HepG2 (cell line): ENCODE measurements around the gene ZDHHC3. TPM values are rescaled to one million over a fixed set of nuclear protein-coding genes. Genes with fewer than 3 reads are reported as not detected.

Experiments used
- ATAC-seq: fragments of 200-7000 bp; cut with Tn5 transposase; 3 replicates; pipeline ENCODE4 v1.9.1; 2020; ENCODE audit warnings: mild to moderate bottlenecking, moderate library complexity
- BruUV-seq: library from RNA; stranded (reverse); fragments of 400-500 nt; replicated peaks from 2 replicates; lab custom pipeline; 2021; lab: Mats Ljungman, UMichigan
- CTCF ChIA-PET: fragments of 300-600 bp; formaldehyde crosslinking; extraction: SDS; loops from one replicate; lab custom pipeline; 2021; ENCODE audit warnings: low total read pairs, inconsistent platforms, low intra/inter-chr PET ratio; lab: Yijun Ruan, JAX
- POLR2A ChIA-PET: fragments of 350-600 bp; sonication (Branson Sonifier 250); formaldehyde crosslinking; loops from one replicate; lab custom pipeline; 2020; ENCODE audit warnings: antibody characterized with exemption, inconsistent platforms; lab: Yijun Ruan, JAX
- DNase-seq: peaks from one replicate; pipeline ENCODE4 v3.0.0-alpha.2; 2015; ENCODE audit warnings: low spot score
- FAIRE-seq: peaks from 3 replicates; lab custom pipeline; 2011; peaks lifted over from hg19 to GRCh38; lab: Jason Lieb, UNC
- H2AFZ ChIP-seq: one replicate; pipeline ENCODE4 v1.6.1; 2011; ENCODE audit warnings: low read length, inconsistent platforms
- H3K27ac ChIP-seq: fragments of 300-600 bp; 3 replicates; pipeline ENCODE4 v1.8.0; 2011; ENCODE audit warnings: mixed run types, mild to moderate bottlenecking, mixed read lengths, low read length, inconsistent platforms; ENCODE audit not compliant: insufficient read depth; ENCODE audit errors: extremely low read length
- H3K27me3 ChIP-seq, 2 experiments: fragments of 200-600 bp in 1 of 2; 2 replicates in 1 of 2; 3 replicates in 1 of 2; pipeline versions ENCODE4 v1.6.0 to v1.8.0; 2011; ENCODE audit warnings: low read length in 2 of 2, mild to moderate bottlenecking in 2 of 2, moderate library complexity in 2 of 2, inconsistent platforms in 1 of 2; ENCODE audit not compliant: insufficient read depth in 2 of 2, control insufficient read depth in 1 of 2
- H3K36me3 ChIP-seq, 2 experiments: fragments of 200-600 bp in 1 of 2; replicated peaks in 1 of 2; 2 replicates in 1 of 2; 3 replicates in 1 of 2; pipeline versions ENCODE4 v1.5.1 to v1.8.0; 2011; ENCODE audit warnings: low read length in 2 of 2, inconsistent platforms in 1 of 2; ENCODE audit not compliant: insufficient read depth in 2 of 2, control insufficient read depth in 1 of 2
- H3K4me1 ChIP-seq: 2 replicates; pipeline ENCODE4 v1.5.1; 2012; ENCODE audit warnings: low read length, inconsistent platforms; ENCODE audit not compliant: insufficient read depth
- H3K4me2 ChIP-seq: 2 replicates; pipeline ENCODE4 v1.6.0; 2011; ENCODE audit warnings: low read depth, low read length, inconsistent platforms
- H3K4me3 ChIP-seq, 3 experiments: fragments of 200-600 bp in 1 of 3; sonication (generic), shearing (Covaris generic) in 1 of 3; replicated peaks in 1 of 3; 2 replicates each; pipeline ENCODE4 v1.5.1; 2011 to 2016; ENCODE audit warnings: low read length in 3 of 3, inconsistent platforms in 2 of 3, low read depth in 2 of 3, mild to moderate bottlenecking in 2 of 3, control low read depth in 1 of 3, mixed read lengths in 1 of 3; ENCODE audit not compliant: insufficient read depth in 1 of 3
- H3K79me2 ChIP-seq: one replicate; pipeline ENCODE4 v1.6.1; 2011; ENCODE audit warnings: low read length, inconsistent platforms; ENCODE audit not compliant: insufficient read depth
- H3K9ac ChIP-seq: 2 replicates; pipeline ENCODE4 v1.6.0; 2011; ENCODE audit warnings: mild to moderate bottlenecking, low read depth, low read length, inconsistent platforms; ENCODE audit not compliant: insufficient read depth
- H3K9me3 ChIP-seq: 2 replicates; pipeline ENCODE4 v1.5.1; 2012; ENCODE audit warnings: mild to moderate bottlenecking, low read length
- H4K20me1 ChIP-seq: 2 replicates; pipeline ENCODE4 v1.6.0; 2011; ENCODE audit warnings: inconsistent platforms, mild to moderate bottlenecking, low read length, moderate library complexity; ENCODE audit not compliant: insufficient read depth
- ATF2 ChIP-seq: sonication (generic); formaldehyde crosslinking; IDR thresholded peaks from 2 replicates; pipeline ENCODE4 v1.4.0; 2020; ENCODE audit warnings: missing genetic modification reagents
- BRCA1 ChIP-seq: sonication (generic); formaldehyde crosslinking; IDR thresholded peaks from 2 replicates; pipeline ENCODE4 v1.4.0; 2020; ENCODE audit warnings: missing genetic modification reagents
- HES4 ChIP-seq: sonication (generic); formaldehyde crosslinking; IDR thresholded peaks from 2 replicates; pipeline ENCODE4 v1.9.0; 2021; ENCODE audit warnings: mild to moderate bottlenecking, missing genetic modification reagents, borderline replicate concordance
- MIXL1 ChIP-seq: IDR thresholded peaks from 2 replicates; pipeline ENCODE4 v1.6.1; 2016
- NFIB ChIP-seq: sonication (generic); formaldehyde crosslinking; IDR thresholded peaks from 2 replicates; pipeline ENCODE4 v1.9.0; 2021; ENCODE audit warnings: missing genetic modification reagents, mild to moderate bottlenecking, borderline replicate concordance
- NR2F6 ChIP-seq, 2 experiments: IDR thresholded peaks; 2 replicates each; pipeline ENCODE4 v1.6.1; 2016; ENCODE audit warnings: antibody characterized with exemption in 1 of 2, mild to moderate bottlenecking in 1 of 2
- NR3C1 ChIP-seq: sonication (generic); formaldehyde crosslinking; IDR thresholded peaks from 2 replicates; pipeline ENCODE4 v1.4.0; 2020; ENCODE audit warnings: missing genetic modification reagents
- SNAPC2 ChIP-seq: sonication (generic); formaldehyde crosslinking; IDR thresholded peaks from 2 replicates; pipeline ENCODE4 v1.8.1; 2022; ENCODE audit warnings: mild to moderate bottlenecking, missing genetic modification reagents
- SOX13 ChIP-seq, 3 experiments: fragments of 450-650 bp in 1 of 3; sonication (generic) in 1 of 3; formaldehyde crosslinking in 1 of 3; IDR thresholded peaks in 2 of 3; conservative IDR thresholded peaks in 1 of 3; 2 replicates each; pipeline versions ENCODE4 v1.5.0 to v1.6.1; 2016 to 2020; ENCODE audit warnings: antibody characterized with exemption in 1 of 3, mild to moderate bottlenecking in 1 of 3, missing compliant biosample characterization in 1 of 3, missing genetic modification reagents in 1 of 3, moderate library complexity in 1 of 3
- TBP ChIP-seq: sonication (generic); formaldehyde crosslinking; IDR thresholded peaks from 2 replicates; pipeline ENCODE4 v1.5.0; 2020; ENCODE audit warnings: missing genetic modification reagents
- ZNF124 ChIP-seq: sonication (generic); formaldehyde crosslinking; IDR thresholded peaks from 2 replicates; pipeline ENCODE4 v1.4.0; 2020; ENCODE audit warnings: missing genetic modification reagents
- ZNF326 ChIP-seq: sonication (generic); formaldehyde crosslinking; IDR thresholded peaks from 2 replicates; pipeline ENCODE4 v1.4.0; 2020; ENCODE audit warnings: missing genetic modification reagents, borderline replicate concordance
- ZNF460 ChIP-seq: sonication (generic); formaldehyde crosslinking; IDR thresholded peaks from 2 replicates; pipeline ENCODE4 v1.5.1; 2020; ENCODE audit warnings: missing genetic modification reagents, mild to moderate bottlenecking, borderline replicate concordance
- ZNF543 ChIP-seq: sonication (generic); formaldehyde crosslinking; IDR thresholded peaks from 2 replicates; pipeline ENCODE4 v1.4.0; 2020; ENCODE audit warnings: mild to moderate bottlenecking, missing genetic modification reagents
- ZNF792 ChIP-seq: IDR thresholded peaks from 2 replicates; pipeline ENCODE4 v1.6.1; 2016
- WGBS: methylation state at CpG from one replicate; pipeline ENCODE4 v1.1.6; 2017; ENCODE audit warnings: low lambda C conversion rate; 5-methylcytosine and 5-hydroxymethylcytosine counted together
- in situ Hi-C: cut with HindIII; loops from 2 replicates; pipeline ENCODE4 v1.10.0; 2017; ENCODE audit warnings: low pct_unique_long_range_greater_than_20kb; ENCODE audit not compliant: extremely low pct_ligation_motif_present
- intact Hi-C: fragments of 100-400 bp; cut with micrococcal nuclease; formaldehyde crosslinking; loops from one replicate; pipeline ENCODE4 v1.10.0; 2022; ENCODE audit not compliant: unreplicated experiment
- polyA plus RNA-seq, 8 experiments: library from polyadenylated mRNA; depleted of rRNA in 3 of 8; stranded (reverse) in 7 of 8; unstranded in 1 of 8; fragments of >200 nt; fragmentation: Illumina TruSeq in 4 of 8; extraction: Trizol in 4 of 8; gene quantifications; 2 replicates each; pipeline versions ENCODE4 v1.2.1 to v1.2.3, GENCODE V29; 2011 to 2016; ENCODE audit warnings: low read depth in 4 of 8, missing spikeins in 1 of 8, mixed read lengths in 1 of 8; ENCODE audit not compliant: insufficient read depth in 1 of 8
- total RNA-seq, 5 experiments: library from RNA; depleted of rRNA; stranded (reverse); fragments of >200 nt; fragmentation: Illumina TruSeq; extraction: Trizol; gene quantifications; 2 replicates each; pipeline ENCODE4 v1.2.3, GENCODE V29; 2016; ENCODE audit warnings: low read depth in 1 of 5
- TF ChIP-seq, protein P1 (sequence below): sonication (generic); formaldehyde crosslinking; IDR thresholded peaks from 2 replicates; pipeline ENCODE4 v1.4.0; 2020; ENCODE audit warnings: mild to moderate bottlenecking, missing genetic modification reagents
- TF ChIP-seq, protein P2 (sequence below): sonication (generic); formaldehyde crosslinking; IDR thresholded peaks from 2 replicates; pipeline ENCODE4 v1.4.0; 2020; ENCODE audit warnings: mild to moderate bottlenecking, low read depth, missing genetic modification reagents
- TF ChIP-seq, protein P3 (sequence below): sonication (generic); formaldehyde crosslinking; IDR thresholded peaks from 2 replicates; pipeline ENCODE4 v1.8.1; 2023; ENCODE audit warnings: mild to moderate bottlenecking, inconsistent platforms, moderate library complexity, missing genetic modification reagents, borderline replicate concordance

The ZDHHC3 gene
- total and polyA plus RNA-seq, 2 of the 13 experiments (the other 11 are each of a cell fraction or from before 2014, with no cell fraction given) = 44.1 to 65.7 TPM

DNA sequence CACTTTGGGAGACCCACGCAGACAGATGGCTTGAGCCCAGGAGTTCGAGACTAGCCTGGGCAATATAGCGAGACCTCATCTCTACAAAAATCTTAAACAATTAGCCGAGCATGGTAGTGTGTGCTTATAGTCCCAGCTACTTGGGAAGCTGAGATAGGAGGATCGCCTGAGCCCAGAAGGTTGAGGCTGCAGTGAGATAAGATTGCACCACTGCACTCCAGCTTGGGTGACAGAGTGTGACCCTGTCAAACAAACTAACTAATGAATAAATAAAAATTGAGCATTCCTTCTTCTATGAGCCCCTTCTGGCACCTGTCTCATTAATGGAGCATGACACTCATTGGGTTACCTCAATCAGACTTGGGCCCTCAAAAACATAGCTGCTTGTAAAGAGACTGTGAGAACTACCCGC, 7.5 kb downstream of the ZDHHC3 start:
- intact Hi-C loops = no loop called here
- H3K79me2 ChIP-seq = peaks cover 42% of the 10 kb centered on the region
- ATAC-seq = no peak

More for the DNA sequence above, 7.5 kb downstream of the ZDHHC3 start:
- in situ Hi-C loops = no loop called here
- H3K4me1 ChIP-seq = no peaks in the 10 kb centered on the region
- ChIA-PET CTCF (no interaction called here), POLR2A (no interaction called here)
- H3K4me3 ChIP-seq = no peak overlapping the region
- no peak overlapping the region for H3K4me2 ChIP-seq
- no TSS peak for BruUV-seq
- no peaks in the 10 kb centered on the region for H3K9me3 ChIP-seq
- no peaks in the 10 kb centered on the region for H4K20me1 ChIP-seq
- no peak overlapping the region for H2AFZ ChIP-seq
- DNase-seq (no peak), FAIRE-seq (no peak)
- no peaks in the 10 kb centered on the region; a peak in 1 of 5 replicates for H3K36me3 ChIP-seq
- no peaks in the 10 kb centered on the region for H3K27me3 ChIP-seq
- no peak overlapping the region for H3K27ac ChIP-seq
- H3K9ac ChIP-seq = no peak overlapping the region
- WGBS = 98% methylated on average over 5 of the region's 6 CpGs
- TF ChIP-seq ZNF124 (no peak), SNAPC2 (CRISPR knock-in tag) (no peak), HES4 (no peak), BRCA1 (CRISPR knock-in tag) (no peak), ZNF543 (CRISPR knock-in tag) (no peak), NR3C1 (no peak), ZNF792 (CRISPR knock-in tag) (no peak), NR2F6 (IDR thresholded peaks at IDR 0.05) (no peak), NR2F6 (CRISPR knock-in tag; IDR thresholded peaks at IDR 0.05) (no peak), TBP (CRISPR knock-in tag) (no peak), ZNF326 (CRISPR knock-in tag) (no peak), SOX13 (IDR thresholded peaks at IDR 0.05) (no peak), SOX13 (CRISPR knock-in tag; conservative IDR thresholded peaks at IDR 0.05 in 1 of 2, IDR thresholded peaks at IDR 0.05 in 1 of 2) (no peak), ZNF460 (CRISPR knock-in tag) (no peak), NFIB (CRISPR knock-in tag) (no peak), MIXL1 (CRISPR knock-in tag) (no peak), ATF2 (no peak)
- TF ChIP-seq, protein P1, sequence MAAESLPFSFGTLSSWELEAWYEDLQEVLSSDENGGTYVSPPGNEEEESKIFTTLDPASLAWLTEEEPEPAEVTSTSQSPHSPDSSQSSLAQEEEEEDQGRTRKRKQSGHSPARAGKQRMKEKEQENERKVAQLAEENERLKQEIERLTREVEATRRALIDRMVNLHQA (CRISPR knock-in tag) = no peak
- TF ChIP-seq, protein P2, sequence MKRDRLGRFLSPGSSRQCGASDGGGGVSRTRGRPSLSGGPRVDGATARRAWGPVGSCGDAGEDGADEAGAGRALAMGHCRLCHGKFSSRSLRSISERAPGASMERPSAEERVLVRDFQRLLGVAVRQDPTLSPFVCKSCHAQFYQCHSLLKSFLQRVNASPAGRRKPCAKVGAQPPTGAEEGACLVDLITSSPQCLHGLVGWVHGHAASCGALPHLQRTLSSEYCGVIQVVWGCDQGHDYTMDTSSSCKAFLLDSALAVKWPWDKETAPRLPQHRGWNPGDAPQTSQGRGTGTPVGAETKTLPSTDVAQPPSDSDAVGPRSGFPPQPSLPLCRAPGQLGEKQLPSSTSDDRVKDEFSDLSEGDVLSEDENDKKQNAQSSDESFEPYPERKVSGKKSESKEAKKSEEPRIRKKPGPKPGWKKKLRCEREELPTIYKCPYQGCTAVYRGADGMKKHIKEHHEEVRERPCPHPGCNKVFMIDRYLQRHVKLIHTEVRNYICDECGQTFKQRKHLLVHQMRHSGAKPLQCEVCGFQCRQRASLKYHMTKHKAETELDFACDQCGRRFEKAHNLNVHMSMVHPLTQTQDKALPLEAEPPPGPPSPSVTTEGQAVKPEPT (CRISPR knock-in tag) = no peak
- TF ChIP-seq, protein P3, sequence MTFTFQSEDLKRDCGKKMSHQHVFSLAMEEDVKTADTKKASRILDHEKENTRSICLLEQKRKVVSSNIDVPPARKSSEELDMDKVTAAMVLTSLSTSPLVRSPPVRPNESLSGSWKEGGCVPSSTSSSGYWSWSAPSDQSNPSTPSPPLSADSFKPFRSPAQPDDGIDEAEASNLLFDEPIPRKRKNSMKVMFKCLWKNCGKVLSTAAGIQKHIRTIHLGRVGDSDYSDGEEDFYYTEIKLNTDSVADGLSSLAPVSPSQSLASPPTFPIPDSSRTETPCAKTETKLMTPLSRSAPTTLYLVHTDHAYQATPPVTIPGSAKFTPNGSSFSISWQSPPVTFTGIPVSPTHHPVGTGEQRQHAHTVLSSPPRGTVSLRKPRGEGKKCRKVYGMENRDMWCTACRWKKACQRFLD (CRISPR knock-in tag) = no peak
